Panc1 (cell line): Measurements from ENCODE around the gene MAP6. TPM values are rescaled to one million over a fixed set of nuclear protein-coding genes. Genes with fewer than 3 reads are reported as not detected.

Source experiments
- ATAC-seq: fragments of 200-7000 bp; cut with Tn5 transposase; 2 replicates; pipeline ENCODE4 v1.9.1; 2020; ENCODE audit warnings: mild to moderate bottlenecking, moderate library complexity
- BruUV-seq: library from RNA; stranded (reverse); fragments of 400-500 nt; replicated peaks from 2 replicates; lab custom pipeline; 2021; lab: Mats Ljungman, UMichigan
- CTCF ChIA-PET: fragments of 300-600 bp; sonication (Branson Sonifier 250); formaldehyde crosslinking; loops from one replicate; lab custom pipeline; 2022; ENCODE audit warnings: antibody characterized with exemption; lab: Charles Lee
- POLR2A ChIA-PET: fragments of 300-600 bp; sonication (Branson Sonifier 250); formaldehyde crosslinking; loops from one replicate; lab custom pipeline; 2022; ENCODE audit warnings: antibody characterized with exemption; lab: Charles Lee
- DNase-seq: peaks from one replicate; pipeline ENCODE4 v3.0.0-alpha.2; 2010; ENCODE audit warnings: low read depth, low spot score
- H3K27ac ChIP-seq: 2 replicates; pipeline ENCODE4 v1.5.1; 2011; ENCODE audit warnings: mild to moderate bottlenecking, low read length, inconsistent platforms
- H3K27me3 ChIP-seq: fragments of 200-500 bp; sonication (Bioruptor generic); 2 replicates; pipeline ENCODE4 v1.6.0; 2014; ENCODE audit warnings: low read length, inconsistent platforms; ENCODE audit not compliant: control insufficient read depth, insufficient read depth
- H3K36me3 ChIP-seq: fragments of 200-500 bp; sonication (Bioruptor generic); 2 replicates; pipeline ENCODE4 v1.5.1; 2014; ENCODE audit warnings: inconsistent platforms, mild to moderate bottlenecking, low read length, moderate library complexity; ENCODE audit not compliant: control insufficient read depth, insufficient read depth
- H3K4me1 ChIP-seq: 2 replicates; pipeline ENCODE4 v1.5.1; 2011; ENCODE audit warnings: inconsistent platforms, mild to moderate bottlenecking, low read length, moderate library complexity; ENCODE audit not compliant: control insufficient read depth, insufficient read depth
- H3K4me3 ChIP-seq, 2 experiments: 2 replicates each; pipeline ENCODE4 v1.5.1; 2011 to 2012; ENCODE audit warnings: low read depth in 2 of 2, low read length in 2 of 2, mild to moderate bottlenecking in 2 of 2, inconsistent platforms in 1 of 2, moderate library complexity in 1 of 2
- H3K9me3 ChIP-seq: fragments of 200-500 bp; sonication (Bioruptor generic); 2 replicates; pipeline ENCODE4 v1.5.1; 2014; ENCODE audit warnings: low read depth, mild to moderate bottlenecking, inconsistent platforms, low read length, moderate library complexity; ENCODE audit not compliant: control insufficient read depth, insufficient read depth
- POLR2AphosphoS5 ChIP-seq: IDR thresholded peaks from 2 replicates; pipeline ENCODE4 v1.6.1; 2012; ENCODE audit warnings: mild to moderate bottlenecking, low read depth, low read length, moderate library complexity
- SIN3A ChIP-seq: IDR thresholded peaks from 2 replicates; pipeline ENCODE4 v1.6.1; 2012; ENCODE audit warnings: low read depth, mild to moderate bottlenecking, low read length, moderate library complexity, borderline replicate concordance; ENCODE audit not compliant: insufficient read depth
- TCF7L2 ChIP-seq: IDR thresholded peaks from 2 replicates; pipeline ENCODE4 v1.6.1; 2011; ENCODE audit warnings: mild to moderate bottlenecking, low read depth, low read length, inconsistent platforms
- in situ Hi-C: cut with HindIII; loops from 2 replicates; pipeline ENCODE4 v1.10.0; 2016; ENCODE audit warnings: low sequenced_read_pairs, low pct_unique_long_range_greater_than_20kb
- intact Hi-C: fragments of 100-400 bp; cut with micrococcal nuclease; formaldehyde crosslinking; loops from one replicate; pipeline ENCODE4 v1.10.0; 2022; ENCODE audit not compliant: unreplicated experiment
- total RNA-seq: library from RNA; stranded (reverse); gene quantifications from one replicate; pipeline ENCODE4 v1.2.1, GENCODE V29; 2021; ENCODE audit not compliant: unreplicated experiment
- TF ChIP-seq, protein P1 (sequence below), 2 experiments: IDR thresholded peaks; 2 replicates each; pipeline ENCODE4 v1.6.1; 2011 to 2012; ENCODE audit warnings: low read depth in 2 of 2, control low read depth in 1 of 2, low read length in 1 of 2, mild to moderate bottlenecking in 1 of 2, moderate library complexity in 1 of 2; ENCODE audit not compliant: insufficient read depth in 1 of 2
- TF ChIP-seq, protein P2 (sequence below): fragments of 450-650 bp; IDR thresholded peaks from 2 replicates; pipeline ENCODE4 v1.5.1; 2017; ENCODE audit warnings: mild to moderate bottlenecking

The MAP6 gene
- total RNA-seq, 1 experiment from 2014 or later = 0.21 TPM

DNA sequence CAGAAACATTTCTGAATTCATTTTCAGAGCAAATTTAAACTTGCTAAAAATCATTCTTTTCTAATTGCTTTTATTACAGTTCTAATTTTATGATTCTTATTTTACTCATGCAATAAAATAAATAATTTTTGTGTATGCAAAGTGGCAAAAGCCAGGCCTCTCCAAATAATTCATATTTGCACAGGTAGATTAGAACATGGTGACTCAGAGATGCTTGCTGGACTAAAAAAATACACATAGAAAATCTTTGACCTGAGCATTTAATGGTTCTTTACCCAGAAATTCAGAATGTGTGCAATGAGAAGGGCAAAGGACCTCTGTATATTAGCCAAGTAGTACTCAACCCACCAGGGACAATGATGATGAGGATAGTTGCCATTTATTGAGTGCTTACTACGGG lies 15.3 kb downstream of the MAP6 start:
- ChIA-PET POLR2A (no interaction called here), CTCF (no interaction called here)
- TF ChIP-seq TCF7L2 (no peak), SIN3A (no peak), POLR2AphosphoS5 (no peak)
- TF ChIP-seq, protein P1, sequence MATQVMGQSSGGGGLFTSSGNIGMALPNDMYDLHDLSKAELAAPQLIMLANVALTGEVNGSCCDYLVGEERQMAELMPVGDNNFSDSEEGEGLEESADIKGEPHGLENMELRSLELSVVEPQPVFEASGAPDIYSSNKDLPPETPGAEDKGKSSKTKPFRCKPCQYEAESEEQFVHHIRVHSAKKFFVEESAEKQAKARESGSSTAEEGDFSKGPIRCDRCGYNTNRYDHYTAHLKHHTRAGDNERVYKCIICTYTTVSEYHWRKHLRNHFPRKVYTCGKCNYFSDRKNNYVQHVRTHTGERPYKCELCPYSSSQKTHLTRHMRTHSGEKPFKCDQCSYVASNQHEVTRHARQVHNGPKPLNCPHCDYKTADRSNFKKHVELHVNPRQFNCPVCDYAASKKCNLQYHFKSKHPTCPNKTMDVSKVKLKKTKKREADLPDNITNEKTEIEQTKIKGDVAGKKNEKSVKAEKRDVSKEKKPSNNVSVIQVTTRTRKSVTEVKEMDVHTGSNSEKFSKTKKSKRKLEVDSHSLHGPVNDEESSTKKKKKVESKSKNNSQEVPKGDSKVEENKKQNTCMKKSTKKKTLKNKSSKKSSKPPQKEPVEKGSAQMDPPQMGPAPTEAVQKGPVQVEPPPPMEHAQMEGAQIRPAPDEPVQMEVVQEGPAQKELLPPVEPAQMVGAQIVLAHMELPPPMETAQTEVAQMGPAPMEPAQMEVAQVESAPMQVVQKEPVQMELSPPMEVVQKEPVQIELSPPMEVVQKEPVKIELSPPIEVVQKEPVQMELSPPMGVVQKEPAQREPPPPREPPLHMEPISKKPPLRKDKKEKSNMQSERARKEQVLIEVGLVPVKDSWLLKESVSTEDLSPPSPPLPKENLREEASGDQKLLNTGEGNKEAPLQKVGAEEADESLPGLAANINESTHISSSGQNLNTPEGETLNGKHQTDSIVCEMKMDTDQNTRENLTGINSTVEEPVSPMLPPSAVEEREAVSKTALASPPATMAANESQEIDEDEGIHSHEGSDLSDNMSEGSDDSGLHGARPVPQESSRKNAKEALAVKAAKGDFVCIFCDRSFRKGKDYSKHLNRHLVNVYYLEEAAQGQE (IDR thresholded peaks at IDR 0.05; ENCODE audit: insufficient read depth in 1 of 2, low read depth in 2 of 2, low read length in 1 of 2) = no peak
- TF ChIP-seq, protein P2, sequence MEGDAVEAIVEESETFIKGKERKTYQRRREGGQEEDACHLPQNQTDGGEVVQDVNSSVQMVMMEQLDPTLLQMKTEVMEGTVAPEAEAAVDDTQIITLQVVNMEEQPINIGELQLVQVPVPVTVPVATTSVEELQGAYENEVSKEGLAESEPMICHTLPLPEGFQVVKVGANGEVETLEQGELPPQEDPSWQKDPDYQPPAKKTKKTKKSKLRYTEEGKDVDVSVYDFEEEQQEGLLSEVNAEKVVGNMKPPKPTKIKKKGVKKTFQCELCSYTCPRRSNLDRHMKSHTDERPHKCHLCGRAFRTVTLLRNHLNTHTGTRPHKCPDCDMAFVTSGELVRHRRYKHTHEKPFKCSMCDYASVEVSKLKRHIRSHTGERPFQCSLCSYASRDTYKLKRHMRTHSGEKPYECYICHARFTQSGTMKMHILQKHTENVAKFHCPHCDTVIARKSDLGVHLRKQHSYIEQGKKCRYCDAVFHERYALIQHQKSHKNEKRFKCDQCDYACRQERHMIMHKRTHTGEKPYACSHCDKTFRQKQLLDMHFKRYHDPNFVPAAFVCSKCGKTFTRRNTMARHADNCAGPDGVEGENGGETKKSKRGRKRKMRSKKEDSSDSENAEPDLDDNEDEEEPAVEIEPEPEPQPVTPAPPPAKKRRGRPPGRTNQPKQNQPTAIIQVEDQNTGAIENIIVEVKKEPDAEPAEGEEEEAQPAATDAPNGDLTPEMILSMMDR = no peak
- in situ Hi-C loops (no loop called here), intact Hi-C loops (no loop called here)
- no TSS peak for BruUV-seq
- no peaks in the 10 kb centered on the region for H3K9me3 ChIP-seq
- peaks cover 6% of the 10 kb centered on the region; the same call in 1 of the 2 replicates for H3K27me3 ChIP-seq
- DNase-seq (no peak), ATAC-seq (no peak)
- no peaks in the 10 kb centered on the region for H3K4me1 ChIP-seq
- no peaks in the 10 kb centered on the region for H3K36me3 ChIP-seq
- no peak overlapping the region for H3K27ac ChIP-seq
- no peak overlapping the region for H3K4me3 ChIP-seq

DNA sequence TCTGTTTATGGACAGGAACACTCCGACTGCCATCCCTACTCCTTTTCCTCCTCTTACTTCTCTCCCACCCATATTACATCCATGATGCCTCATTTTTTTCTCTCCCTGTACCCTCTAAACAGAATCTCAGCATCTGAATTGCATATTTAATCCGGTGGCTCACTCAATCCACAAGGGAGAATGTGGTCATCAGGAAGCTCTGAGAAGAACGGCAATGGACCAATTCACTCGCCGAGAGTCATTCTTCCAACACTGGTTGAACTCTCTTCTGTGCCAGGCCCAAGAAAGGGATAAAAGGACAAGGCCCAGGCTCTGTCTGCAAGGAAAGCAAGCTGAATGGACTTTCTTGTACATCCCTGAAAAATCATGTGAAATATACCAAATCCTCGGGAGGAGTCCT lies 15.9 kb downstream of the MAP6 start:
- Histone ChIP-seq H3K4me3 (no peak overlapping the region), H3K36me3 (no peaks in the 10 kb centered on the region), H3K27ac (no peak overlapping the region), H3K4me1 (no peaks in the 10 kb centered on the region), H3K9me3 (no peaks in the 10 kb centered on the region), H3K27me3 (peaks cover 3% of the 10 kb centered on the region; the same call in 1 of the 2 replicates)
- BruUV-seq = no TSS peak
- in situ Hi-C loops = no loop called here
- intact Hi-C loops = no loop called here
- CTCF ChIA-PET = no interaction called here
- no peak for ATAC-seq
- no peak for TF ChIP-seq TCF7L2
- no peak for TF ChIP-seq POLR2AphosphoS5
- TF ChIP-seq, protein P2 = no peak
- no peak for TF ChIP-seq SIN3A
- TF ChIP-seq, protein P1 (IDR thresholded peaks at IDR 0.05; ENCODE audit: insufficient read depth in 1 of 2, low read depth in 2 of 2, low read length in 1 of 2) = no peak
- DNase-seq = no peak
- POLR2A ChIA-PET = no interaction called here
